ENCODE data around the gene LTK. TPM values are rescaled to one million over a fixed set of nuclear protein-coding genes. Genes with fewer than 3 reads are reported as not detected.

LTK gene
- total RNA-seq, 2 donors from 2014 or later: 0.44 to 0.57 TPM

DNA sequence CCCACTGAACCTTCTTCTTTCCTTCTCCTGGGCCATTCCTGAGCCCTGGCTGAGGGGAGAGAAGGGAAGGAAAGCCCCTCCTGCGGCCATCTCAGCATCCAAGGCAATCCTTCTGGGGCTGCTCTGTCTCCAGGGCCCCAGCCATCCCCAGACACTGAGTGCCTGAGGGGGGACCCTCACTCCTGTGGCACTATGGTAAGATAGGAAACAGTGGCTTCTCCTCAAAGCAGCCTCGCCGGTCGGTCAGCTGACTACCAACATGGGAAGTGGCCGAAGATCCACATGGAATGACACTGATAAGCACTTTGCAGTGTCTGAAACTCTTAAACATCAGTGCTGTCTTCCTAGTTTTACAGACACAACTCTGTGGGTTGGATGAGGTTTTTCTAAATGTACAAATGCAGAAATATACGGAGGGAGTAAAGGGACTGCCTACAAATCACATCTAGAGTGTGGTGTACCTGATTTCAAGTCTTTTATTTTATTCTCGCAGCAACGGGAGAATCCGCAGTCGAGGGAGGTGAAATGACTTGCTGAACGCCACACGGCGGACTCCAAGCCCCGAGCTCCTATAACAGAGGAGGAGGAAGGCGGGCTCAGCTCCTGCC lies 20.9 kb downstream of the LTK start:
- H3K27me3 Mint-ChIP-seq (ENCODE audit: insufficient read depth): peaks cover 71% of the 10 kb centered on the region
- peaks cover 13% of the 10 kb centered on the region for H3K4me1 ChIP-seq (ENCODE audit: control insufficient read depth, insufficient read depth, low read length)
- H3K36me3 Mint-ChIP-seq (ENCODE audit: low read depth): no peaks in the 10 kb centered on the region
- no peaks in the 10 kb centered on the region for H3K9me3 Mint-ChIP-seq
- no peaks in the 10 kb centered on the region for H3K36me3 ChIP-seq (ENCODE audit: control insufficient read depth, insufficient read depth, low read length)
- H3K4me3 ChIP-seq (ENCODE audit: low read length): peak overlapping the region; percentile 80
- no peaks in the 10 kb centered on the region for H3K9me3 ChIP-seq (ENCODE audit: control insufficient read depth, low read length)
- H3K27me3 ChIP-seq (ENCODE audit: control insufficient read depth, insufficient read depth, low read length, poor library complexity, severe bottlenecking): peaks cover 72% of the 10 kb centered on the region
- TF ChIP-seq, protein P1, sequence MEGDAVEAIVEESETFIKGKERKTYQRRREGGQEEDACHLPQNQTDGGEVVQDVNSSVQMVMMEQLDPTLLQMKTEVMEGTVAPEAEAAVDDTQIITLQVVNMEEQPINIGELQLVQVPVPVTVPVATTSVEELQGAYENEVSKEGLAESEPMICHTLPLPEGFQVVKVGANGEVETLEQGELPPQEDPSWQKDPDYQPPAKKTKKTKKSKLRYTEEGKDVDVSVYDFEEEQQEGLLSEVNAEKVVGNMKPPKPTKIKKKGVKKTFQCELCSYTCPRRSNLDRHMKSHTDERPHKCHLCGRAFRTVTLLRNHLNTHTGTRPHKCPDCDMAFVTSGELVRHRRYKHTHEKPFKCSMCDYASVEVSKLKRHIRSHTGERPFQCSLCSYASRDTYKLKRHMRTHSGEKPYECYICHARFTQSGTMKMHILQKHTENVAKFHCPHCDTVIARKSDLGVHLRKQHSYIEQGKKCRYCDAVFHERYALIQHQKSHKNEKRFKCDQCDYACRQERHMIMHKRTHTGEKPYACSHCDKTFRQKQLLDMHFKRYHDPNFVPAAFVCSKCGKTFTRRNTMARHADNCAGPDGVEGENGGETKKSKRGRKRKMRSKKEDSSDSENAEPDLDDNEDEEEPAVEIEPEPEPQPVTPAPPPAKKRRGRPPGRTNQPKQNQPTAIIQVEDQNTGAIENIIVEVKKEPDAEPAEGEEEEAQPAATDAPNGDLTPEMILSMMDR (conservative IDR thresholded peaks at IDR 0.05): no peak
- H3K27ac ChIP-seq (ENCODE audit: low read depth, low read length): no peak overlapping the region
- WGBS, 2 experiments (ENCODE audit: insufficient coverage in 1 of 2, insufficient read length in 1 of 2): 21 to 30% methylated on average over 6 to 15 of the region's 15 CpGs
- H3K27ac Mint-ChIP-seq: no peak overlapping the region
- no peak overlapping the region for H3K9ac ChIP-seq (ENCODE audit: extremely low read depth, low read length, poor library complexity, severe bottlenecking)
- DNase-seq: no peak
- peak overlapping the region; percentile 46 for H3K4me3 Mint-ChIP-seq
- peaks cover 7% of the 10 kb centered on the region for H3K4me1 Mint-ChIP-seq

DNA sequence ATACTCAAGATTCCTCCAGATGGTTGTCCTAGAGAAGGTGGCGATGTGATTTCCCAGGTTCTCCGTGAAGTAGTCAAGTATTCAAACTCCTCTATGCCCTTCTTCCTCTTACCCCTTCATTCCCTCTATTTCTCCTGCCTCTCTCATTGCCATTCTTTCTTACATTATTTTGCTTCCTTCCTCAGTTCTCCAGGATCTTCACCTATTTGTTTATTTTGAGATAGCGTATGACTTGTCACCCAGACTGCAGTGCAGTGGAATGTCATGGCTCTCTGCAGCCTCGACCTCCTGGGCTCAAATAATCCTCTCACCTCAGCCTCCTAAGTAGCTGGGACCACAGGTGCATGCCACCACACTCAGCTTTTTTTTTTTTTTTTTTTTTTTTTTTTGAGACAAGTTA lies 21.7 kb downstream of the LTK start:
- Histone ChIP-seq H3K27ac (ENCODE audit: low read depth, low read length) (no peak overlapping the region), H3K9me3 (ENCODE audit: control insufficient read depth, low read length) (no peaks in the 10 kb centered on the region), H3K4me3 (ENCODE audit: low read length) (no peak overlapping the region), H3K36me3 (ENCODE audit: control insufficient read depth, insufficient read depth, low read length) (no peaks in the 10 kb centered on the region), H3K27me3 (ENCODE audit: control insufficient read depth, insufficient read depth, low read length, poor library complexity, severe bottlenecking) (peaks cover 64% of the 10 kb centered on the region), H3K9ac (ENCODE audit: extremely low read depth, low read length, poor library complexity, severe bottlenecking) (no peak overlapping the region), H3K4me1 (ENCODE audit: control insufficient read depth, insufficient read depth, low read length) (peaks cover 13% of the 10 kb centered on the region)
- WGBS, 2 experiments (ENCODE audit: insufficient coverage in 1 of 2, insufficient read length in 1 of 2): 89 to 97% methylated on average over 3 to 4 of the region's 4 CpGs
- H3K27me3 Mint-ChIP-seq (ENCODE audit: insufficient read depth): peaks cover 63% of the 10 kb centered on the region
- no peaks in the 10 kb centered on the region for H3K36me3 Mint-ChIP-seq (ENCODE audit: low read depth)
- H3K9me3 Mint-ChIP-seq: no peaks in the 10 kb centered on the region
- no peak overlapping the region for H3K27ac Mint-ChIP-seq
- H3K4me1 Mint-ChIP-seq: peaks cover 7% of the 10 kb centered on the region
- no peak overlapping the region for H3K4me3 Mint-ChIP-seq
- DNase-seq: no peak
- TF ChIP-seq, protein P1 (conservative IDR thresholded peaks at IDR 0.05): no peak

DNA sequence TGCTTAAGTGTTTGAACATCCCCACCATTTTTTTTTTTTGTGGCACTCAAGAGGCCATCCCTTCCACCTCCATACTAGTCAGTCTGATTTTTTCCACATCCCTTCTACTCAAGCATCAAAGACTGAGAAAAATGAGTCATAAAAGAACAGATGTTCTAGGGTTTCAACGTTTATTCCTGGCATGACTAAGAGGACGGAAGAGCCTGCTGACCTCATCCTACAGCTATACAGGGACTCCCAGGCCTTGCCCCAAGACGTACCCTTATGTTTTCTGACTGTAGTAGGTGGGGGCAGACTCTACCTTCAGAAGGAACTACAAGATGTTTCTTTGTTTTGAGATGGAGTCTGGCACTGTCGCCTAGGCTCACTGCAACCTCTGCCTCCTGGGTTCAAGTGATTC lies 23.3 kb downstream of the LTK start:
- H3K27ac ChIP-seq (ENCODE audit: low read depth, low read length): no peak overlapping the region
- Mint-ChIP-seq H3K27ac (no peak overlapping the region), H3K36me3 (ENCODE audit: low read depth) (no peaks in the 10 kb centered on the region), H3K4me1 (peaks cover 4% of the 10 kb centered on the region), H3K27me3 (ENCODE audit: insufficient read depth) (peaks cover 50% of the 10 kb centered on the region), H3K9me3 (no peaks in the 10 kb centered on the region), H3K4me3 (no peak overlapping the region)
- no peak for DNase-seq
- 52 to 63% methylated on average over 3 to 4 of the region's 4 CpGs for WGBS, 2 experiments (ENCODE audit: insufficient coverage in 1 of 2, insufficient read length in 1 of 2)
- H3K4me3 ChIP-seq (ENCODE audit: low read length): no peak overlapping the region
- H3K36me3 ChIP-seq (ENCODE audit: control insufficient read depth, insufficient read depth, low read length): no peaks in the 10 kb centered on the region
- TF ChIP-seq, protein P1 (conservative IDR thresholded peaks at IDR 0.05): no peak
- H3K27me3 ChIP-seq (ENCODE audit: control insufficient read depth, insufficient read depth, low read length, poor library complexity, severe bottlenecking): peaks cover 49% of the 10 kb centered on the region
- H3K4me1 ChIP-seq (ENCODE audit: control insufficient read depth, insufficient read depth, low read length): peaks cover 11% of the 10 kb centered on the region
- no peak overlapping the region for H3K9ac ChIP-seq (ENCODE audit: extremely low read depth, low read length, poor library complexity, severe bottlenecking)
- no peaks in the 10 kb centered on the region for H3K9me3 ChIP-seq (ENCODE audit: control insufficient read depth, low read length)
